GM04504 (cell line): ENCODE data around the gene AMBRA1.
"Not testable (repeated sequence)": the region's sequence is repeated elsewhere in the genome, so short reads cannot be mapped to it uniquely, and the experiment has no call there.

Source experiments
- DNase-seq: peaks from one replicate; pipeline ENCODE4 v3.0.0-alpha.2; 2012; ENCODE audit warnings: low read depth

Gene AMBRA1

DNA sequence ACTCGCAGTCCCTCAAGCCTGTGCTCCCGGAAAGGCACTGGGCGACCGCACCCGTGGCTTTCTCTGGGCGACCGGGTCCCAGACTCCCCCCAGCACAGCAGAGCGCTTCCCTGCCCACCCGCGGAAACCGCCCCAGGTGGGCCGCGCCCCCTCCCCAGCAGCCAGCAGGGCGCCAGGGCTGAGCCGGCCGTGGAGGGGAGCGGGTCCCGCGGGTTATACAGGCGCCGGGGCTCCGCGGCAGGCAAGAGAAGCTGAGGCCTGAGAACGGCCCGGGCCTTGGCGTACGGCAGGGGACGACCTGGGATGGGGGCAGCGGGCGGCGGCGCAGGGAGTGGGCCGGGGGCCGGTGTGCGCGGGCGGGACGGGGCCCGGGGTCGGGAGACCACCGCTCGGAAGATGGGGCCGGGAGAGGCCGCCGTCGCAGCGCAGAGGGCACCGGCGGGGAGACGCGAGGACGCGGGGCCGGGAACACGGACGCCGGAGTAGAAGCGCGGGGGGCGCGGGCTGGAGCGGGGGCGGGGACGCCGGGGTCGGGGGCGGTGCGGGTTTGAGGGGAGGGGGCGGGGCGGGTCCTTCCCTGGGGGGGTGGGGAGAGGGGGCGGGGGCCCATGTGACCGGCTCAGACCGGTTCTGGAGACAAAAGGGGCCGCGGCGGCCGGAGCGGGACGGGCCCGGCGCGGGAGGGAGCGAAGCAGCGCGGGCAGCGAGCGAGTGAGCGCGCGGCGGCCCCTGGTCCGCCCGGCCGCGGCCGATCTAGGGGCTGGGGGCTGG lies 212.6 kb downstream of the AMBRA1 start, which contains the start of gene MDK:
MDK (plus strand) TSS at position 622 of the 771 bp plus-strand sequence. CDS start 389 bp downstream, outside the sequence.
- DNase-seq = no peak

DNA sequence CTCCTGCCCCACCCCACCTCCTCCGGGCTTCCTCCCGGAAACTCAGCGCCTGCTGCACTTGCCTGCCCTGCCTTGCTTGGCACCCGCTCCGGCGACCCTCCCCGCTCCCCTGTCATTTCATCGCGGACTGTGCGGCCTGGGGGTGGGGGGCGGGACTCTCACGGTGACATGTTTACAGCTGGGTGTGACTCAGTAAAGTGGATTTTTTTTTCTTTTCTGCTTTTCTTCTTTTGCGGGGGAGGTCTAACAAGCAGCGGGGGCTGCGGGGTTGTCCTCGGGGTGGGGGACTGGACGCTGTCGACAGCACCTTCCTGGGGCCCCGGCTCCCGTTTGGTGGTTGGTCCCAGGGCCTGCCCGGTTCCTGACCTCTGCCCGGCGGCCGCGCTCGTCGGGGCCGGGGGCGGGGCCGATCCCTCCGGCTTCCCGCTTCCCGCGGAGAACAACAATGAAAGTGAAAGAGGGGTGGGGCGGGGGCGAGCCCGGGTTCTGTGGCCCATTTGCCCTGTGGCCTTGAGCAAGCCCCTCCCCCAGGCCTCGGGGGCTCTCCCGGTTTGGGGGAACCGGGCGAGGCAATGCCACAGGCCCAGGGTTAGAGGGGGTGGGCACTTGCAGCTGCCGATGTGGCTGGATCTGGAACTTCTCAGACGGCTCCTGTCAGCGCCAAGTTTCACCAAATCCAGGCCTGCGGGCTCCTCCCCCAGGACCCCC lies 213.3 kb downstream of the AMBRA1 start:
- DNase-seq = no peak

- DNase-seq = not testable (repeated sequence)
These were observed 214.1 kb downstream of the AMBRA1 start for GRCh38 chr11:46379482-46380293.

DNA sequence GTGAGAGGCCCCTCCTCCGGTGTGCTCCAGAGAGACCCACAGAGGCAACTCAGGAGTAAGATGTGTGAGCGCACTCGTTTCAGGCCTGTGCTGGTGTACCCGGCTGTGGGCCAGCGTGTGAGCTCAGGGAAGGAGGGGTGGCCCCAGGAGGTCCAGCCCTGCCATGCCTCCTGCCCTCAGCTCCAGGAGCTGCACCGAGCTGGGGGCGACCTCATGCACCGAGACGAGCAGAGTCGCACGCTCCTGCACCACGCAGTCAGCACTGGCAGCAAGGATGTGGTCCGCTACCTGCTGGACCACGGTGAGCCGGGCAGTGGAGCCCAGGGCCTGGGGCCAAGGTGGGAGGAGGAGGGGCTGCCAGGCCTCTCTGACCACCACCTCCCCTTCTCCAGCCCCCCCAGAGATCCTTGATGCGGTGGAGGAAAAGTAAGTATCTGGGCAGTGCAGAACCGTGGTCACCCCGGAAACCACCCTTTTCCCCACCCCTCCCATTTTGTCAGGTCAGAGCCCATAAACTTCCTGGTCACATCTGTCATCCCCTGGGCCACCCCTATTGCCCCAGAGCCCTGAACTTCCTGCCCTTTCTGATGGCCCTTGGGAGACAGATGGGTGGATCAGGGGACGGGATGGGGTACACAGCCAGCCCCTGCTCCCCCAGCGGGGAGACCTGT lies 214.9 kb downstream of the AMBRA1 start:
- DNase-seq = no peak

DNA sequence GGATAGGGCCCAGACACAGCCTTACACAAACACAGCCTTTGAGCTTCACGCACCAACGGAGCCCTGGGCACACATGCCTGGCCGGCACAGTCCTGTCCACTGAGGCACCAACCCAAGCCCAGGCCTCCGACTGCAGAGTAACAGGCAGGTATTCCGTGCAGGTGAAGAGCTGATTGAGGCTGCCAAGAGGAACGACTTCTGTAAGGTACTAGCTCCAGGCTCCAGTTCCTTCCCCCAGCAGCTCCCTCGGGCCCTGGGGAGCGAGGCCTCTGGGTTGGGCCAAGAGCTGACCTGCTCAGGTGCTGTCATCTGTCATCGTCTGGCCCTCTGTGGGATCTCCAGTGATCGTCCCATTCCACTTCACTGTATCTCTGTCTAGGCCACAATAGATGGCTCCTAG lies 215.5 kb downstream of the AMBRA1 start:
- DNase-seq = no peak

DNA sequence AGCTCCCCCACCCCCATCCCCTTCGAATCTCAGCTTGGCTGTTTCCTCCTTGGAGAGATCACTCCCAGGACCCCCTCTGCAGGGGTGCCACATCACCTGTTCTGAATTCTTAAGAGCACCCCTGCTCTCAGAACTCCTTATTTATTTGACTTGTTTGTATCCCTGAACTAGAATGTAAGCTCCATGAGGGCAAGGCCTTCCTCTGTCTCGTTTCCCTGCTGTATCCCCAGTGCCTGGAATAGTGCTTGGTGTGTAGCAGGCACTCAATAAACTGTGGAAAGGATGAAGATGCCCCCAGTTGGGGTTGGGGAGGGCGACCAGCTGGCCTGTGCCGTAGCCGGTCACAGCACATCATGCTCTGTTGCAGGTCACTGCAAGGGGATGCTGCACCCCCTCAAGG lies 216.0 kb downstream of the AMBRA1 start:
- no peak for DNase-seq

DNA sequence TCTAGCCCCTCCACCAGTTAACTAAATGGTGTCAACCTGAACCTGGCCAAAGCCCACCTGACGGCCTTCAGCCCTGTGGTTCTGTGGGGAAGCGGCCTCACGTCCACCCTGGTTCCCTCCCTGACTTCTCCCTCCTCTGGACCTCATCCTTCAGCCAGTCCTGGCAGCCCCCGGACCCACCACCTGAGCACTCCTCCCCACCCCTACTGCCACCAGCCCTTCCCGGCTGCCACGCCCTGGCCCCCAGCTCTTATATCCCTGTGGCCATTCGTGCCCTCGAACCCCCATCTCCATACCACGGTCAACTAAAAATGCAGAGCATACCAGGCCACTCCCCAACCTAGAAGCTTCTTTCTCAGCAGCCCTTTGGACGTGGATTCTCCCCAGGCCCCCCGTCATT lies 216.5 kb downstream of the AMBRA1 start:
- no peak for DNase-seq

- no peak for DNase-seq
These were observed 217.4 kb downstream of the AMBRA1 start for GRCh38 chr11:46376258-46377050.

GRCh38 chr11:46375392-46376101 lies 218.3 kb downstream of the AMBRA1 start:
- no peak for DNase-seq

DNA sequence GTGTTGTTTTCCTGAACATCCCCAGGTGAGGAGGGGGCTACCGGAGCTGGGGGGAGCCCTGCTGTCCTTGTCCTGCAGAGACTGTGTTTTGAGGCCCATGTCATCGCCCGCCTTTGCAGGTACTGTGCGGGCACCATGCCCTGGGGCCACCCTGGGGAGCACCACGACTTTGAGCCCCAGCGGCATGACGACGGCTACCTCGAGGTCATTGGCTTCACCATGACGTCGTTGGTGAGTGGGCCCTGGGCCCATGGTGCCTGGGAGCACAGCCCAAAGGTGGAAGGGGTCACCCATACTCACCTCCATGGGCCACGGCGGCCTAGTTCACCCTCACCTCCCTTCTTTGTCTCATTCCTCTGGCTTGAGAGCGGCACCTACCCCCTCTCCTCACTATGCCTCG lies 219.0 kb downstream of the AMBRA1 start:
- DNase-seq = no peak

GRCh38 chr11:46373787-46374740 lies 219.8 kb downstream of the AMBRA1 start:
- DNase-seq = no peak

DNA sequence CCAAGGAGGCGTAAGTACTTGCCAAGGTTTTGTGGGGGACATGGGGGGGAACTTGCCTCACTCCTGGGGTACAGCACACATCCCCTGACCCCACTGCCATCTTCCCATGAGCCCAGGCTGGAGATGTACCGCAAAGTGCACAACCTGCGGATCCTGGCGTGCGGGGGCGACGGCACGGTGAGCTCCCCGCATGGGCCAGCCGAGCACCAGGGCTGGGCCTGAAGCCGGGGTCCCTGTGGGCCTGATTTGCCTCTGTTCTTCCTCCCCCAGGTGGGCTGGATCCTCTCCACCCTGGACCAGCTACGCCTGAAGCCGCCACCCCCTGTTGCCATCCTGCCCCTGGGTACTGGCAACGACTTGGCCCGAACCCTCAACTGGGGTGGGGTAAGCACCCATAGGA lies 221.3 kb downstream of the AMBRA1 start:
- not testable (repeated sequence) for DNase-seq

- DNase-seq = no peak
These were observed 221.7 kb downstream of the AMBRA1 start for GRCh38 chr11:46372086-46372485.

GRCh38 chr11:46371262-46371661 lies 222.6 kb downstream of the AMBRA1 start:
- not testable (repeated sequence) for DNase-seq

GRCh38 chr11:46370253-46370652 lies 223.6 kb downstream of the AMBRA1 start:
- DNase-seq = no peak

DNA sequence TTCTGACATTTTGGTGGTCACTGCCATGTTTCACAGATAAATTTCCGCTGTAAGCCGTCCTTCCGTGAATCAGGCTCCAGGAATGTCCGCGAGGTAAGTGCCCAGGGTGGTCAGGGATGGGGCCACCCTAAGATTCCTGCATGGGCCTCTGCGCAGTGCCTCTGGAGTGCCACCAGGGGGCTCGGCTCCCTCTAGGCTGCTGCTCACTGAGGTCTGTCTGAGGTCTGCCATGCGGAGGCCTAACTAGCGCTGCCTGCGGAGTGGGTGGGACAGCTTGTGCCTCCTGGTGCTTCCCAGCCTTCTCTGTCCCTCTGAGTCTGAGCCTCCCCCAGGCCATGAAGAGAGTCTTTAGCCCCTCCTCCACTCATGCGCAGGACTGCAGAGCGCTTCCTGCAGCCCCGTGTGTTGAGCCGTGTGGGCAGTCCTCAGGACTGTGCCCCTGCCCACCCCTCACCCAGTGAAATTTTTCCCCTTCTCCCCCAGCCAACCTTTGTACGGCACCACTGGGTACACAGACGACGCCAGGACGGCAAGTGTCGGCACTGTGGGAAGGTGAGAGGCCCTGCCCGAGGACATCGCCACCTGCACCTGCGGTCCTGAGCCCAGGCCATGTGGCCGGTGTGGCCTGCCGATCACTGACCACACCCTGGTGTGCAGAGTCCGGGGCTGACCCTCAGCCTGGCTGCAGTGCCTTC lies 224.2 kb downstream of the AMBRA1 start:
- DNase-seq = no peak

- no peak for DNase-seq
These were observed 225.9 kb downstream of the AMBRA1 start for GRCh38 chr11:46367916-46368267.

- DNase-seq = no peak
These were observed 226.4 kb downstream of the AMBRA1 start for GRCh38 chr11:46367244-46367915.
